ENCODE results near the gene TM6SF1.
"Not testable (repeated sequence)": the region's sequence is repeated elsewhere in the genome, so short reads cannot be mapped to it uniquely, and the experiment has no call there.

Gene TM6SF1

DNA sequence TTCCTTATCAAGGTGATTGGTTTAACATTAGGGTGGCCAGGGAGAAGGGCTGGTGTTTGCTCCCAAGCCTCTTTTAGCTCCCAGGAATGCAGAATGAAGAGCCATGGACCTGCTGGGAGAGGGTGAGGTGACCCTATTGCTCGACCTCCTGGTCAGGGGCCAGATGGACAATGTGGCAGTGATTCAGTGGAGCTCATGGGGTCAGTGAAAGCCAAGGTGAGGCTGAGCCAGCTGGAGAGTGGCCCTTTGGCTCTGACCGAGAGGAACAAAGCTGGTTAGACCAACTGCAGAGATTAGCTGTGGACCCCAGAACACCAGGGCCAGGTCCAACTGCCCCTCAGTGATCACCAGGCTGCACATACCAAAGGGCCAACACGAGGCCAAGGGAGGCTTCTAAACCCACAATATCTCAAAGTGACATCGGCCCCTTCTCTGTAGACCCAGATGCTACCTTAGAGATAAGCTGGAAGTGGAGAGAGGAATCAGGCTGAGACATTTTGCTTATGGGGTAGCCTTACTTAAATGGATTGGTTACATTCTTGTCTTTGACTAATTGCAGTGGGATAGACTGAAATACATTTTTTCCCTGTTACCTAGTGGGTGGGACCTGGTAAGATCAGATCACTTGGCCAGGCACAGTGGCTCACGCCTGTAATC lies 24.6 kb upstream of the TM6SF1 start:
- no peak overlapping the region for H3K9ac ChIP-seq (ENCODE audit: low read length)
- no peak for TF ChIP-seq EZH2 (IDR thresholded peaks at IDR 0.05; ENCODE audit: borderline replicate concordance, low read length)
- TF ChIP-seq, protein P1, sequence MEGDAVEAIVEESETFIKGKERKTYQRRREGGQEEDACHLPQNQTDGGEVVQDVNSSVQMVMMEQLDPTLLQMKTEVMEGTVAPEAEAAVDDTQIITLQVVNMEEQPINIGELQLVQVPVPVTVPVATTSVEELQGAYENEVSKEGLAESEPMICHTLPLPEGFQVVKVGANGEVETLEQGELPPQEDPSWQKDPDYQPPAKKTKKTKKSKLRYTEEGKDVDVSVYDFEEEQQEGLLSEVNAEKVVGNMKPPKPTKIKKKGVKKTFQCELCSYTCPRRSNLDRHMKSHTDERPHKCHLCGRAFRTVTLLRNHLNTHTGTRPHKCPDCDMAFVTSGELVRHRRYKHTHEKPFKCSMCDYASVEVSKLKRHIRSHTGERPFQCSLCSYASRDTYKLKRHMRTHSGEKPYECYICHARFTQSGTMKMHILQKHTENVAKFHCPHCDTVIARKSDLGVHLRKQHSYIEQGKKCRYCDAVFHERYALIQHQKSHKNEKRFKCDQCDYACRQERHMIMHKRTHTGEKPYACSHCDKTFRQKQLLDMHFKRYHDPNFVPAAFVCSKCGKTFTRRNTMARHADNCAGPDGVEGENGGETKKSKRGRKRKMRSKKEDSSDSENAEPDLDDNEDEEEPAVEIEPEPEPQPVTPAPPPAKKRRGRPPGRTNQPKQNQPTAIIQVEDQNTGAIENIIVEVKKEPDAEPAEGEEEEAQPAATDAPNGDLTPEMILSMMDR (IDR thresholded peaks at IDR 0.05; ENCODE audit: low read length): no peak

DNA sequence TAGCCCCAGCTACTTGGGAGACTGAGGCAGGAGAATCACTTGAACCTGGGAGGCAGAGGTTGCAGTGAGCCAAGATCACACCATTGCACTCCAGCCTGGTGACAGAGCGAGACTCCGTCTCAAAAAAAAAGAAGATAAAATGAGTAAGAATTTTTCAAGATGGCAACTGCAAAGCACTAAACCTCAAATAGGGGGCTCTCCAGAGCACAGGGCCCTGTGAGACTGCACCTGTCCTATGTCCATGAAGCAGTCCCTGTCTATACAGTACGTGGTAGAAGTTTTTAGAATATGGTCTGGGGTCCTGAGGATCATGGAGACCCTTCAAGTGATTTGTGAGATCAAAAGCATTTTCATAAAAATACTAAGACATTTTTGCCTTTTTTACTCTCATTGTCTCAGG lies 22.0 kb upstream of the TM6SF1 start:
- H4K20me1 ChIP-seq (ENCODE audit: insufficient read depth, low read length); H3K4me3 ChIP-seq (ENCODE audit: low read depth, low read length, poor library complexity, severe bottlenecking); H3F3A ChIP-seq (ENCODE audit: insufficient read depth, low read length); H3K9me2 ChIP-seq (ENCODE audit: low read depth, low read length); H3K79me2 ChIP-seq (ENCODE audit: insufficient read depth, low read length); H3K36me3 ChIP-seq (ENCODE audit: insufficient read depth, low read length); H3K27ac ChIP-seq (ENCODE audit: low read depth, low read length, poor library complexity, severe bottlenecking); H2AFZ ChIP-seq (ENCODE audit: low read length); H3K9me3 ChIP-seq (ENCODE audit: low read length); H3K9ac ChIP-seq (ENCODE audit: low read length); H3K4me1 ChIP-seq (ENCODE audit: insufficient read depth, low read length, severe bottlenecking); H3K4me2 ChIP-seq (ENCODE audit: low read length); H3K27me3 ChIP-seq (ENCODE audit: insufficient read depth, low read length): not testable (repeated sequence)

More for the DNA sequence above, 24.6 kb upstream of the TM6SF1 start:
- H4K20me1 ChIP-seq (ENCODE audit: insufficient read depth, low read length): no peaks in the 10 kb centered on the region
- H2AFZ ChIP-seq (ENCODE audit: low read length): no peak overlapping the region
- H3F3A ChIP-seq (ENCODE audit: insufficient read depth, low read length): no peaks in the 10 kb centered on the region
- no peaks in the 10 kb centered on the region for H3K9me2 ChIP-seq (ENCODE audit: low read depth, low read length)
- H3K27me3 ChIP-seq (ENCODE audit: insufficient read depth, low read length): no peaks in the 10 kb centered on the region; the same call in 1 of the 2 replicates
- no peak overlapping the region for H3K4me2 ChIP-seq (ENCODE audit: low read length)
- H3K36me3 ChIP-seq (ENCODE audit: insufficient read depth, low read length): no peaks in the 10 kb centered on the region
- no peaks in the 10 kb centered on the region for H3K9me3 ChIP-seq (ENCODE audit: low read length)
- H3K4me3 ChIP-seq (ENCODE audit: low read depth, low read length, poor library complexity, severe bottlenecking): no peak overlapping the region
- no peaks in the 10 kb centered on the region for H3K79me2 ChIP-seq (ENCODE audit: insufficient read depth, low read length)
- H3K4me1 ChIP-seq (ENCODE audit: insufficient read depth, low read length, severe bottlenecking): no peaks in the 10 kb centered on the region
- H3K27ac ChIP-seq (ENCODE audit: low read depth, low read length, poor library complexity, severe bottlenecking): no peak overlapping the region

DNA sequence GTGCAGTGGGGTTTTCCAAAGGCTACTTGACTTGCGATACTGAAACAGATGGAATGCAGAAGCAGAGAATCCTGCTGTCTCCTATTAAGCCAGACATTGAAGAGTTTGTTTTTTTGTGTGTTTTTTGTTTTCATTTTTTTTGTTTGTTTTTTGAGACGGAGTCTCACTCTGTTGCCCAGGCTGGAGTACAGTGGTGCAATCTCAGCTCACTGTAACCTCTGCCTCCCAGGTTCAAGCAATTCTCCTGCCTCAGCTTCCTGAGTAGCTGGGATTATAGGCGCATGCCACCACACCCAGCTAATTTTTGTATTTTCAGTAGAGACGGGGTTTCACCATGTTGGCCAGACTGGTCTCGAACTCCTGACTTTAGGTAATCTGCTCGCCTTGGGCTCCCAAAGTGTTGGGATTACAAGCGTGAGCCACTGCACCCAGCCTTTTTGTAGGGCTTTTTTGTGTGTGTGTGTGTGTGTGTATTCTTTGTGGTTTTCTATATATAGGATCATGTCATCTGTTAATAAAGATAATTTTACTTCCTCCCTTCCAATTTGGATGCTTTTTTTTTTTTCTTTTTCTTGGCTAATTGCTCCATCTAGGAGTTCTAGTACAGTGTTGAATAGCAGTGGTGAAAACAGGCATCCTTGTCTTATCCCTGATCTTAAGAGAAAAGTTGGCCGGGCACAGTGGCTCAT lies 21.4 kb upstream of the TM6SF1 start:
- H3K4me1 ChIP-seq (ENCODE audit: insufficient read depth, low read length, severe bottlenecking); H2AFZ ChIP-seq (ENCODE audit: low read length): not testable (repeated sequence)

GRCh38 chr15:83087576-83087975 lies 19.9 kb upstream of the TM6SF1 start:
- no peaks in the 10 kb centered on the region for H3F3A ChIP-seq (ENCODE audit: insufficient read depth, low read length)
- no peak overlapping the region for H3K27ac ChIP-seq (ENCODE audit: low read depth, low read length, poor library complexity, severe bottlenecking)
- H2AFZ ChIP-seq (ENCODE audit: low read length): no peak overlapping the region
- no peaks in the 10 kb centered on the region; the same call in 1 of the 2 replicates for H3K27me3 ChIP-seq (ENCODE audit: insufficient read depth, low read length)
- H3K36me3 ChIP-seq (ENCODE audit: insufficient read depth, low read length): no peaks in the 10 kb centered on the region
- no peak for TF ChIP-seq EZH2 (IDR thresholded peaks at IDR 0.05; ENCODE audit: borderline replicate concordance, low read length)
- TF ChIP-seq, protein P1 (IDR thresholded peaks at IDR 0.05; ENCODE audit: low read length): no peak
- H4K20me1 ChIP-seq (ENCODE audit: insufficient read depth, low read length): no peaks in the 10 kb centered on the region
- no peak overlapping the region for H3K4me3 ChIP-seq (ENCODE audit: low read depth, low read length, poor library complexity, severe bottlenecking)
- H3K9me3 ChIP-seq (ENCODE audit: low read length): no peaks in the 10 kb centered on the region
- H3K4me1 ChIP-seq (ENCODE audit: insufficient read depth, low read length, severe bottlenecking): peaks cover 6% of the 10 kb centered on the region
- H3K9me2 ChIP-seq (ENCODE audit: low read depth, low read length): no peaks in the 10 kb centered on the region
- H3K4me2 ChIP-seq (ENCODE audit: low read length): no peak overlapping the region
- H3K79me2 ChIP-seq (ENCODE audit: insufficient read depth, low read length): no peaks in the 10 kb centered on the region
- no peak overlapping the region for H3K9ac ChIP-seq (ENCODE audit: low read length)

More for the DNA sequence above, 21.4 kb upstream of the TM6SF1 start:
- H4K20me1 ChIP-seq (ENCODE audit: insufficient read depth, low read length); H3F3A ChIP-seq (ENCODE audit: insufficient read depth, low read length); H3K27me3 ChIP-seq (ENCODE audit: insufficient read depth, low read length); H3K79me2 ChIP-seq (ENCODE audit: insufficient read depth, low read length); H3K36me3 ChIP-seq (ENCODE audit: insufficient read depth, low read length); H3K27ac ChIP-seq (ENCODE audit: low read depth, low read length, poor library complexity, severe bottlenecking); H3K4me3 ChIP-seq (ENCODE audit: low read depth, low read length, poor library complexity, severe bottlenecking); H3K9ac ChIP-seq (ENCODE audit: low read length); H3K9me2 ChIP-seq (ENCODE audit: low read depth, low read length); H3K9me3 ChIP-seq (ENCODE audit: low read length); H3K4me2 ChIP-seq (ENCODE audit: low read length): not testable (repeated sequence)
